AG10803 (cell line): ENCODE data around the gene GDAP1L1.
A peak's percentile ranks its signal among the peaks of the same experiment; 100 is the strongest.

ENCODE experiments used
- DNase-seq: peaks from one replicate; pipeline ENCODE4 v3.0.0; 2010; ENCODE audit warnings: low read depth
- H3K4me3 ChIP-seq: 2 replicates; pipeline ENCODE4 v1.5.1; 2011; ENCODE audit warnings: mild to moderate bottlenecking, low read length, control low read depth
- TF ChIP-seq, protein P1 (sequence below): conservative IDR thresholded peaks from 2 replicates; pipeline ENCODE4 v1.5.1; 2011; ENCODE audit warnings: mild to moderate bottlenecking, low read length, control low read depth, inconsistent platforms

Gene GDAP1L1

DNA sequence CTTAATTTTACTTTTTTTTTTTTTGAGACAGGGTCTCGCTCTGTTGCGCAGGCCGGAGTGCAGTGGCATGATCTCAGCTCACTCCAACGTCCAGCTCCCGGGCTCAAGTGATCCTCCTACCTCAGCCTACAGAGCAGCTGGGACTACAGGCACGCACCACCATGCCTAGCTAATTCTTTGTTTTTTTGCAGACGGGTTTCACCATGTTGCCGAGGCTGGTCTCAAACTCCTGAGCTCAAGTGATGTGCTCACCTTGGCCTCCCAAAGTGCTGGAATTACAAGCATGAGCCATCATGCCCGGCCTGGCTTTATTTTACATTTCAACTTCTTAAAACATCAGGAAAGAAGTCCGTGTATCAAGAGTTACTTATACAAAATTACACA, 42.3 kb upstream of the GDAP1L1 start:
- DNase-seq, result no peak
- TF ChIP-seq, protein P1, sequence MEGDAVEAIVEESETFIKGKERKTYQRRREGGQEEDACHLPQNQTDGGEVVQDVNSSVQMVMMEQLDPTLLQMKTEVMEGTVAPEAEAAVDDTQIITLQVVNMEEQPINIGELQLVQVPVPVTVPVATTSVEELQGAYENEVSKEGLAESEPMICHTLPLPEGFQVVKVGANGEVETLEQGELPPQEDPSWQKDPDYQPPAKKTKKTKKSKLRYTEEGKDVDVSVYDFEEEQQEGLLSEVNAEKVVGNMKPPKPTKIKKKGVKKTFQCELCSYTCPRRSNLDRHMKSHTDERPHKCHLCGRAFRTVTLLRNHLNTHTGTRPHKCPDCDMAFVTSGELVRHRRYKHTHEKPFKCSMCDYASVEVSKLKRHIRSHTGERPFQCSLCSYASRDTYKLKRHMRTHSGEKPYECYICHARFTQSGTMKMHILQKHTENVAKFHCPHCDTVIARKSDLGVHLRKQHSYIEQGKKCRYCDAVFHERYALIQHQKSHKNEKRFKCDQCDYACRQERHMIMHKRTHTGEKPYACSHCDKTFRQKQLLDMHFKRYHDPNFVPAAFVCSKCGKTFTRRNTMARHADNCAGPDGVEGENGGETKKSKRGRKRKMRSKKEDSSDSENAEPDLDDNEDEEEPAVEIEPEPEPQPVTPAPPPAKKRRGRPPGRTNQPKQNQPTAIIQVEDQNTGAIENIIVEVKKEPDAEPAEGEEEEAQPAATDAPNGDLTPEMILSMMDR, result no peak
- no peak overlapping the region for H3K4me3 ChIP-seq

DNA sequence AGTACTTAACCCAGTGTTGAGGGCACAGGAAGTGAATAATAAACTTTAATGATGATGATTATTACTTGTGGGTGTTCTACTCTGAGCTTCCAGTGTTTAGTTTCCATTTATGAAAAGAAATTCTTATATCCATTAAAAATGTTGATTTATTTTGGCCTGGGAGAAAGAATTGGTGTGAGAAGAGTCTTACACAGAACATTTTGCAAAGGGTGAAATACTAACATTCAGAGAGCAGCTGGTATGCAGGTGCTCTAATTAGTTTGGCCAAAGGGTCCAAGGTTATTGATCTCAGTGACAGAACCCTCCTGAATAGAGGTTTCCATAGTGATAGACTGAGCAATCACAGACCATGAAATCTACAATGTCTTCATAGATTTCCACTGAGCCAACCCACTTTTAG, 41.0 kb upstream of the GDAP1L1 start:
- no peak overlapping the region for H3K4me3 ChIP-seq
- DNase-seq, result no peak
- TF ChIP-seq, protein P1, result no peak

DNA sequence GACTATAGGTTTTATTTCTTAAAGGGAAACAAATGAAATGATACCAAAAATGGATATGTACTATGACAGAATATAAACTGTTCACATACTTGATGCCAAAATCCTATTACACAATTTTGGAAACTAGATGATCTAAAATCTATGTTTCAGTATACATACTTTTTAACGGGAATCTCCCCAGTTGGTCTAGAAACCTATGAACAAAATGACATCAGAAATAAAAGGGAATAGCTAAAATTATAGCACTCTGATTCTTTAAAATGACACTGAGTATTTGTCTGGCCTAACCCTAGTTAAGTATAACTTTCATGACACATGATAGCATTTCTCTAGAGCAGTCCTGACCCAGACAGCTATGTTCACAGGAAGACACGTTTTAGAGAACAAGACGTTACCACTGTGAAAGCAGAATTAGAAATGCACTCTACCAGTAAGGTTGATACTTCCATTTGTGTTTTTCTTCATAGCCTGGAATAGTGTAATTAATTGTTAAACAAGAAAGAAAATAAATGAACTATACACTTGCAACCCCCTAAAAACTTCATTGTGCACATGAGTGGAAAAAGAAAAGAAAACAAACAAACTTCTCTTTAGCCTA, 39.9 kb upstream of the GDAP1L1 start:
- no peak for DNase-seq
- no peak overlapping the region for H3K4me3 ChIP-seq
- TF ChIP-seq, protein P1, result no peak

DNA sequence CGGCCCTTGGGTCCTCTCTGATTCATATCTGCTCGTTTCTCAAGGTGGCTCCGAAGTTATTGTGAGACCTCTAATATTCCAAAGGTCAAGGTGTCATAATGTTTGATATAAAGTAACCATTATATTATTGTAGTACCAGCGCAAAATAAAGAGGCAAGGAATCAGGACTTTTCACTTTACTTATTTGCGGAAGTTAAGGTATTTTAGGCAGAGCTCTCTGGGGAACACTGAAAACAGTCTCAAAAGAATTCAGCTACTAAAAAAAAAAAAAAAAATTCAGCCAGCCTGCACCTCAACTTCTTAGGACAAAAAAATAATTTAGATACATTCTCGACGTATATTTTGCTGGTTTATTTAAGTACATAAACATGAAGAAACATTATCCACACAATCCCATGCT, 38.9 kb upstream of the GDAP1L1 start:
- no peak for DNase-seq
- TF ChIP-seq, protein P1, result no peak
- H3K4me3 ChIP-seq, result peak overlapping the region; percentile 90

DNA sequence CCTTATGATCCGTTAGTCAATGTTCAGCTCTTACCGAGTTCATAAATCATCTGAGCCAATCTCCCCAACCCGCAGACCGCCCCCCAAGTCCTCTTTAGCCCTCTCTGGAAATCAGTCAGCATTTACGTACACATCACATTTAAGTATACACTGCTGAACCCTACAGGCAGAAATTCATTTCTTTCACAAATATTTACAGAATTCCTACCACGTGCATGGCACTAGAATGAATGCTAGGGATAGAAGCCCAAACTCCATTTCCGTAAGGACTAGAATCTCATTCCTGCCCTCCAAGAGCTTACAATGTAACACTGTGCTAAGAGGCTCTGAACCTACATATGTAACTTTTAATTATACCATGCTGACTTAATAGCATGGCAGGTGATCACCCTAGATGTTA, 38.3 kb upstream of the GDAP1L1 start:
- DNase-seq, result peak; percentile 50
- TF ChIP-seq, protein P1, result peak; percentile 28
- H3K4me3 ChIP-seq, result peak overlapping the region; percentile 90

DNA sequence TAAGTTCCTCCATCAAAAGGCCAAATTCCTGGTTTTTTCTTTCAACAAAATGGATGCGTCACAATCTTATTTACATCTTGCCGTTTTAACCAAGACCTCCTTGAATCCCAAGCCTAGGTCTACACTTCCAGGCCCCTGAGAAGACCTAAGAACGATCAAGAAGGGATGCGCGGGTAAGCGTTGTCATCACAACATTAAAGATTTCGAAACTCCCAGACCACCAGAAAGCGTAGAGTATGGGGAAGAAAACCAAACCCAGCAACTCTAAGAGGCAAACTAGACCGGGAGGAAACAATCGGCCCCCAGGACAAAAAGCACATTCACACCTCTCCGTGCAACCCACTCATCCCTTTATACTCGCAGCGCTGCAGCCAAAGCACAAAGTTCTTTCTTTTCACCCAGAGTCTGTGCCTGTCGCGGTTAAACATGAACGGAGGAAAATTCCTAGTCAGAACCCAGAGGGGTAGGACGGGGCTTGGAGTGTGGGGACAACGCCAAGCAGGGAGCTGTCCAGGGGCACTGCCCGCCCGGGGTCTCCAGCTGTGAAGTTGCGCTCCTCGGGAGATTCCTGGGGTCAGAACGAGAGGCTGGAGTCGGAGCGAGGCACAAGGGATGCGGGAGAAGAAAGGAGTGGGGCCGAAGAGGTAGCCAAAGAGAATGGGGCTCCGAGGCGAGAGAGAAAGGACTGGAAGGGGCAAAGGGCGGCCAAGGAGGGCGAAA, 37.3 kb upstream of the GDAP1L1 start:
- TF ChIP-seq, protein P1, result no peak
- DNase-seq, result peak; percentile 22

More for the DNA sequence above, 37.3 kb upstream of the GDAP1L1 start:
- peak overlapping the region; percentile 90 for H3K4me3 ChIP-seq
